ENCODE measurements around the gene PRDM4.

DNA sequence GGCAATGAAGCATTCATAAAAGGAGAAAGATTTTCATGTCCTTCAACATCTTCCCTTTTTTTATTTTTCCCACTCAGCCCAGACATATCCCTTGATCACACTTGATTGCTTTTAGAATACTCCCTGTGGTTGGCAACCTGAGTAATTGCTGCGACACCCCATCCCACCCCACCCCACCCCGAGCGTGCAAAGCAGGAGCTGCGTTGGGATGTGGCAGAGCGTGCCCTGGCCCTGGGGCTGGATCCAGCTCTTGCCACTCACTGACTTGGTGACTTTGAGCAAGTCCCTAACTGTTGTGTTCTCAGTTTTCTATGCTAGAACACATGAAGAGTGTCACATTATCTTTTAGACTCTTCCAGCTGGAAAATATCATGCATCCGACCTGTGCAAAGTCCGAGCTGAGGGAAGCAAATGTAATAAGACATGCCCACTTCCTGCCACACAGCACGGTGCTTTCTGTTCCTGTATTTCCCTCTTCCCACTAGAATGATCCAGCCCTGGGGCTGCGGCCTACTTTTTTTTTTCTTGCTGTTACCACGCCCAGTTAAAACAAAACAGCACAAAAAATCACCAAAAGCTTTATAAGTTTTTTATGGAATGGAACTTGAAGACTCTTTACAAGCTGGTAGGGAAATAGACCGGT is 17.6 kb upstream of the PRDM4 start:
- TF ChIP-seq EZH2 (IDR thresholded peaks at IDR 0.05; ENCODE audit: borderline replicate concordance, low read depth, low read length, severe bottlenecking) (no peak), POLR2AphosphoS5 (IDR thresholded peaks at IDR 0.05; ENCODE audit: insufficient read depth, low read depth, low read length) (no peak), POLR2A (IDR thresholded peaks at IDR 0.05; ENCODE audit: low read depth, low read length) (no peak), GATA2 (IDR thresholded peaks at IDR 0.05; ENCODE audit: insufficient read depth, insufficient read length, low read depth, low read length) (no peak), JUN (IDR thresholded peaks at IDR 0.05; ENCODE audit: borderline replicate concordance, insufficient read depth, insufficient read length, low read depth) (no peak), FOS (IDR thresholded peaks at IDR 0.05; ENCODE audit: borderline replicate concordance, insufficient read depth, low read length) (no peak)
- TF ChIP-seq, protein P1, sequence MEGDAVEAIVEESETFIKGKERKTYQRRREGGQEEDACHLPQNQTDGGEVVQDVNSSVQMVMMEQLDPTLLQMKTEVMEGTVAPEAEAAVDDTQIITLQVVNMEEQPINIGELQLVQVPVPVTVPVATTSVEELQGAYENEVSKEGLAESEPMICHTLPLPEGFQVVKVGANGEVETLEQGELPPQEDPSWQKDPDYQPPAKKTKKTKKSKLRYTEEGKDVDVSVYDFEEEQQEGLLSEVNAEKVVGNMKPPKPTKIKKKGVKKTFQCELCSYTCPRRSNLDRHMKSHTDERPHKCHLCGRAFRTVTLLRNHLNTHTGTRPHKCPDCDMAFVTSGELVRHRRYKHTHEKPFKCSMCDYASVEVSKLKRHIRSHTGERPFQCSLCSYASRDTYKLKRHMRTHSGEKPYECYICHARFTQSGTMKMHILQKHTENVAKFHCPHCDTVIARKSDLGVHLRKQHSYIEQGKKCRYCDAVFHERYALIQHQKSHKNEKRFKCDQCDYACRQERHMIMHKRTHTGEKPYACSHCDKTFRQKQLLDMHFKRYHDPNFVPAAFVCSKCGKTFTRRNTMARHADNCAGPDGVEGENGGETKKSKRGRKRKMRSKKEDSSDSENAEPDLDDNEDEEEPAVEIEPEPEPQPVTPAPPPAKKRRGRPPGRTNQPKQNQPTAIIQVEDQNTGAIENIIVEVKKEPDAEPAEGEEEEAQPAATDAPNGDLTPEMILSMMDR (IDR thresholded peaks at IDR 0.05; ENCODE audit: extremely low read depth in 1 of 2, insufficient read depth in 1 of 2, low read depth in 1 of 2, low read length in 2 of 2) = no peak
- TF ChIP-seq, protein P2, sequence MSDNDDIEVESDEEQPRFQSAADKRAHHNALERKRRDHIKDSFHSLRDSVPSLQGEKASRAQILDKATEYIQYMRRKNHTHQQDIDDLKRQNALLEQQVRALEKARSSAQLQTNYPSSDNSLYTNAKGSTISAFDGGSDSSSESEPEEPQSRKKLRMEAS (IDR thresholded peaks at IDR 0.05; ENCODE audit: insufficient read depth, insufficient read length) = no peak
